A549 (cell line): Measurements from ENCODE around the gene PRKAG2. TPM values are rescaled to one million over a fixed set of nuclear protein-coding genes. Genes with fewer than 3 reads are reported as not detected.

Source experiments
- ATAC-seq, 2 experiments: fragments of 200-7000 bp in 1 of 2; fragments of >200 bp in 1 of 2; cut with Nextera tagmentation in 1 of 2; cut with Tn5 transposase in 1 of 2; 3 replicates each; pipeline versions ENCODE4 v1.8.0 to v1.9.1; 2018 to 2020; ENCODE audit warnings: mild to moderate bottlenecking in 1 of 2, moderate library complexity in 1 of 2
- CTCF ChIA-PET: fragments of 300-600 bp; sonication (Branson Sonifier 250); formaldehyde crosslinking; extraction: SDS; loops from one replicate; lab custom pipeline; 2021; ENCODE audit warnings: antibody characterized with exemption, inconsistent platforms; lab: Yijun Ruan, JAX
- POLR2A ChIA-PET: fragments of 350-600 bp; formaldehyde crosslinking; extraction: SDS; loops from one replicate; lab custom pipeline; 2021; ENCODE audit warnings: antibody characterized with exemption, inconsistent platforms; lab: Yijun Ruan, JAX
- DNase-seq, 2 experiments: peaks; one replicate each; pipeline versions ENCODE4 v3.0.0 to v3.0.0-alpha.2; 2011 to 2016; ENCODE audit warnings: low read depth in 1 of 2, low spot score in 1 of 2
- FAIRE-seq: peaks from 2 replicates; lab custom pipeline; 2011; peaks lifted over from hg19 to GRCh38; lab: Jason Lieb, UNC
- H3K27ac ChIP-seq, 2 experiments: fragments of >200 bp; sonication (Bioruptor Twin); formaldehyde crosslinking; 3 replicates each; pipeline ENCODE4 v1.5.1; 2016 to 2017
- H3K4me1 ChIP-seq: fragments of >200 bp; sonication (Bioruptor Twin); formaldehyde crosslinking; 3 replicates; pipeline ENCODE4 v1.6.1; 2016
- H3K4me2 ChIP-seq: fragments of >200 bp; sonication (Bioruptor Twin); formaldehyde crosslinking; 3 replicates; pipeline ENCODE4 v1.6.1; 2016
- H3K4me3 ChIP-seq: fragments of >200 bp; sonication (Bioruptor Twin); formaldehyde crosslinking; 3 replicates; pipeline ENCODE4 v1.5.1; 2016
- H3K9me3 ChIP-seq: fragments of >200 bp; sonication (Bioruptor Twin); formaldehyde crosslinking; 3 replicates; pipeline ENCODE4 v1.6.1; 2016
- ATOH8 ChIP-seq: fragments of 250-450 bp; sonication (Bioruptor Pico); IDR thresholded peaks from 2 replicates; pipeline ENCODE4 v1.5.0; 2020; ENCODE audit warnings: low read depth, mild to moderate bottlenecking, moderate library complexity
- BCL3 ChIP-seq: fragments of >200 bp; sonication (Bioruptor Twin); formaldehyde crosslinking; IDR thresholded peaks from 3 replicates; pipeline ENCODE4 v1.6.1; 2016
- BHLHE40 ChIP-seq: IDR thresholded peaks from 2 replicates; pipeline ENCODE4 v1.6.1; 2012; ENCODE audit warnings: low read depth, low read length, inconsistent platforms
- CBX8 ChIP-seq: fragments of 200-600 bp; sonication (generic); IDR thresholded peaks from 2 replicates; pipeline ENCODE4 v1.6.1; 2016
- CTCF ChIP-seq: fragments of >200 bp; sonication (Bioruptor Twin); formaldehyde crosslinking; IDR thresholded peaks from 3 replicates; pipeline ENCODE4 v1.5.1; 2016
- EP300 ChIP-seq, 2 experiments: fragments of >200 bp; sonication (Bioruptor Twin); formaldehyde crosslinking; IDR thresholded peaks; 2 replicates in 1 of 2; 3 replicates in 1 of 2; pipeline ENCODE4 v1.6.1; 2016 to 2017
- HDAC2 ChIP-seq: fragments of 200-600 bp; sonication (generic); IDR thresholded peaks from 2 replicates; pipeline ENCODE4 v1.6.1; 2016
- HEYL ChIP-seq: fragments of 250-450 bp; sonication (Bioruptor Pico); IDR thresholded peaks from 2 replicates; pipeline ENCODE4 v1.8.0; 2021; ENCODE audit warnings: mild to moderate bottlenecking, moderate library complexity
- KDM5A ChIP-seq: fragments of 200-600 bp; sonication (generic); IDR thresholded peaks from 2 replicates; pipeline ENCODE4 v1.6.1; 2016; ENCODE audit warnings: antibody characterized with exemption, mild to moderate bottlenecking
- MAX ChIP-seq: IDR thresholded peaks from 2 replicates; pipeline ENCODE4 v1.6.1; 2012
- NR3C1 ChIP-seq: fragments of >200 bp; sonication (Bioruptor Twin); formaldehyde crosslinking; IDR thresholded peaks from 3 replicates; pipeline ENCODE4 v1.6.1; 2017
- PBX3 ChIP-seq: IDR thresholded peaks from 2 replicates; pipeline ENCODE4 v1.6.1; 2012
- PHF8 ChIP-seq: fragments of 200-600 bp; sonication (generic); IDR thresholded peaks from 2 replicates; pipeline ENCODE4 v1.6.1; 2016; ENCODE audit warnings: low read depth, mild to moderate bottlenecking, antibody characterized with exemption, moderate library complexity, borderline replicate concordance
- POLR2A ChIP-seq: IDR thresholded peaks from 2 replicates; pipeline ENCODE4 v1.6.1; 2012; ENCODE audit warnings: mild to moderate bottlenecking, low read length
- RAD21 ChIP-seq, 2 experiments: fragments of >200 bp in 1 of 2; sonication (Bioruptor Twin) in 1 of 2; formaldehyde crosslinking in 1 of 2; IDR thresholded peaks in 1 of 2; conservative IDR thresholded peaks in 1 of 2; 2 replicates in 1 of 2; 3 replicates in 1 of 2; pipeline ENCODE4 v1.6.1; 2012 to 2018; ENCODE audit warnings: inconsistent platforms in 1 of 2
- RARB ChIP-seq: fragments of 250-450 bp; sonication (Bioruptor Pico); IDR thresholded peaks from 2 replicates; pipeline ENCODE4 v1.8.0; 2021; ENCODE audit warnings: mild to moderate bottlenecking, moderate library complexity
- REST ChIP-seq: fragments of 200-600 bp; sonication (generic); IDR thresholded peaks from 2 replicates; pipeline ENCODE4 v1.6.1; 2016; ENCODE audit warnings: antibody characterized with exemption, mild to moderate bottlenecking, moderate library complexity
- ZNF302 ChIP-seq: fragments of 250-450 bp; sonication (Bioruptor Pico); IDR thresholded peaks from 2 replicates; pipeline ENCODE4 v1.9.0; 2021; ENCODE audit warnings: inconsistent platforms, mild to moderate bottlenecking, moderate library complexity
- WGBS: methylation state at CpG from one replicate; pipeline ENCODE4 v1.1.6; 2017; ENCODE audit errors: missing lambda C conversion rate; 5-methylcytosine and 5-hydroxymethylcytosine counted together
- polyA plus RNA-seq, 4 experiments: library from polyadenylated mRNA; depleted of rRNA in 3 of 4; stranded (reverse); fragments of >200 nt; fragmentation: RNase III in 1 of 4; extraction: RNeasy Plus Mini Kit Qiagen cat#74134 plus additional on column Dnase treatment in 1 of 4; gene quantifications; 2 replicates in 3 of 4; 3 replicates in 1 of 4; pipeline ENCODE4 v1.2.3, GENCODE V29; 2011 to 2017

The PRKAG2 gene
- polyA plus RNA-seq, 2 of the 4 experiments (the other 2 are of a cell fraction): 26.5 to 31.7 TPM

- TF ChIP-seq PBX3: no peak
Measured at GRCh38 chr7:151923097-151923876, 46.4 kb upstream of the PRKAG2 start (continued).

- DNase-seq: no peak
- no peak overlapping the region for H3K4me3 ChIP-seq
- CTCF ChIA-PET: interaction anchor here (0.7 to 1.3 kb wide), 3 partner anchors 70 to 138 kb away, joined by 3 to 5 read pairs (median 3); no protein-coding TSS in a partner anchor
- no peak overlapping the region; a peak in 1 of 6 replicates for H3K27ac ChIP-seq
- H3K4me2 ChIP-seq: no peak overlapping the region
- no peaks in the 10 kb centered on the region for H3K9me3 ChIP-seq
- TF ChIP-seq PHF8 (no peak), NR3C1 (no peak), POLR2A (no peak), REST (no peak), CBX8 (no peak), ATOH8 (CRISPR knock-in tag) (no peak), RAD21 (conservative IDR thresholded peaks at IDR 0.05 in 1 of 2, IDR thresholded peaks at IDR 0.05 in 1 of 2) (no peak), HEYL (CRISPR knock-in tag) (no peak), KDM5A (no peak), RARB (no peak), MAX (no peak), CTCF (no peak), EP300 (IDR thresholded peaks at IDR 0.05) (no peak), BHLHE40 (no peak), HDAC2 (no peak), BCL3 (no peak), ZNF302 (CRISPR knock-in tag) (no peak)
- ATAC-seq: no peak
- no peak for FAIRE-seq
- POLR2A ChIA-PET: no interaction called here
- WGBS: 87% methylated on average over 13 of the region's 13 CpGs
- H3K4me1 ChIP-seq: peaks cover 28% of the 10 kb centered on the region
Measured at GRCh38 chr7:151921451-151921850, 44.5 kb upstream of the PRKAG2 start.
